Trophoblast cell (in vitro differentiated cells and primary cell): Measurements from ENCODE around the gene CELA2A.

ENCODE experiments used
- DNase-seq, 2 donors: peaks; one replicate each; pipeline ENCODE4 v3.0.0-alpha.2; 2016
- H2AFZ ChIP-seq: 2 replicates; pipeline ENCODE4 v1.6.1; 2013; ENCODE audit warnings: low read length, moderate library complexity, mild to moderate bottlenecking; ENCODE audit not compliant: insufficient read depth, poor library complexity
- H2AK5ac ChIP-seq: 2 replicates; pipeline ENCODE4 v1.6.1; 2013; ENCODE audit warnings: mild to moderate bottlenecking, low read length
- H2BK120ac ChIP-seq: 2 replicates; pipeline ENCODE4 v1.6.1; 2013; ENCODE audit warnings: low read length, mild to moderate bottlenecking, moderate library complexity; ENCODE audit not compliant: insufficient read depth, poor library complexity
- H2BK12ac ChIP-seq: 2 replicates; pipeline ENCODE4 v1.6.1; 2013; ENCODE audit warnings: mild to moderate bottlenecking, low read length, moderate library complexity
- H2BK5ac ChIP-seq: 2 replicates; pipeline ENCODE4 v1.6.1; 2013; ENCODE audit warnings: low read length, low read depth, moderate library complexity, mild to moderate bottlenecking; ENCODE audit not compliant: poor library complexity
- H3K14ac ChIP-seq: 2 replicates; pipeline ENCODE4 v1.6.1; 2013; ENCODE audit warnings: mild to moderate bottlenecking, low read length
- H3K18ac ChIP-seq: 2 replicates; pipeline ENCODE4 v1.6.1; 2013; ENCODE audit warnings: mild to moderate bottlenecking, low read length
- H3K23ac ChIP-seq: 2 replicates; pipeline ENCODE4 v1.6.1; 2013; ENCODE audit warnings: low read length
- H3K27ac ChIP-seq: 2 replicates; pipeline ENCODE4 v1.5.1; 2013; ENCODE audit warnings: low read depth, mild to moderate bottlenecking, inconsistent platforms, low read length, moderate library complexity
- H3K27me3 ChIP-seq: 2 replicates; pipeline ENCODE4 v1.6.1; 2013; ENCODE audit warnings: inconsistent platforms, mild to moderate bottlenecking, low read length, moderate library complexity; ENCODE audit not compliant: insufficient read depth
- H3K36me3 ChIP-seq, 2 experiments: 1 replicate in 1 of 2; 2 replicates in 1 of 2; pipeline ENCODE4 v1.6.1; 2013; ENCODE audit warnings: low read length in 2 of 2, mild to moderate bottlenecking in 2 of 2, moderate library complexity in 1 of 2; ENCODE audit not compliant: insufficient read depth in 2 of 2, control insufficient read depth in 1 of 2
- H3K4ac ChIP-seq: 2 replicates; pipeline ENCODE4 v1.6.1; 2013; ENCODE audit warnings: low read depth, mild to moderate bottlenecking, low read length, moderate library complexity
- H3K4me1 ChIP-seq, 2 experiments: 1 replicate in 1 of 2; 2 replicates in 1 of 2; pipeline ENCODE4 v1.6.1; 2013; ENCODE audit warnings: low read length in 2 of 2, mild to moderate bottlenecking in 2 of 2, moderate library complexity in 1 of 2; ENCODE audit not compliant: insufficient read depth in 2 of 2, control insufficient read depth in 1 of 2
- H3K4me2 ChIP-seq: 2 replicates; pipeline ENCODE4 v1.6.1; 2013; ENCODE audit warnings: inconsistent platforms, mild to moderate bottlenecking, low read length, moderate library complexity
- H3K4me3 ChIP-seq: 2 replicates; pipeline ENCODE4 v1.5.1; 2013; ENCODE audit warnings: mild to moderate bottlenecking, low read depth, low read length, inconsistent platforms
- H3K79me1 ChIP-seq: one replicate; pipeline ENCODE4 v1.6.1; 2013; ENCODE audit warnings: low read length
- H3K79me2 ChIP-seq: 2 replicates; pipeline ENCODE4 v1.6.1; 2013; ENCODE audit warnings: low read length, mild to moderate bottlenecking; ENCODE audit not compliant: control insufficient read depth, insufficient read depth, poor library complexity
- H3K9ac ChIP-seq: 2 replicates; pipeline ENCODE4 v1.6.1; 2013; ENCODE audit warnings: mild to moderate bottlenecking, low read length
- H3K9me3 ChIP-seq: 2 replicates; pipeline ENCODE4 v1.6.1; 2013; ENCODE audit warnings: low read depth, mild to moderate bottlenecking, control low read depth, inconsistent platforms, low read length; ENCODE audit not compliant: insufficient read depth
- H4K12ac ChIP-seq: 2 replicates; pipeline ENCODE4 v1.6.1; 2013; ENCODE audit warnings: low read depth, mild to moderate bottlenecking, low read length, moderate library complexity
- H4K8ac ChIP-seq: 2 replicates; pipeline ENCODE4 v1.6.1; 2013; ENCODE audit warnings: low read depth, mild to moderate bottlenecking, low read length, moderate library complexity
- H4K91ac ChIP-seq: one replicate; pipeline ENCODE4 v1.6.1; 2013; ENCODE audit warnings: low read depth, mild to moderate bottlenecking, low read length, moderate library complexity
- WGBS: extraction: QIAGEN DNeasy Blood & Tissue Kit; methylation state at CpG from one replicate; pipeline ENCODE4 v1.1.7; 2013; ENCODE audit warnings: missing lambda C conversion rate; ENCODE audit not compliant: insufficient read length, insufficient coverage; ENCODE audit errors: extremely low coverage; 5-methylcytosine and 5-hydroxymethylcytosine counted together

CELA2A gene

GRCh38 chr1:15492596-15492995 is 36.1 kb downstream of the CELA2A start:
- no peak for DNase-seq
- H3K9me3 ChIP-seq = peaks cover 2% of the 10 kb centered on the region
- no peak overlapping the region for H4K8ac ChIP-seq
- H2BK120ac ChIP-seq = no peak overlapping the region
- H3K27me3 ChIP-seq = no peaks in the 10 kb centered on the region
- no peaks in the 10 kb centered on the region for H3K79me1 ChIP-seq
- no peaks in the 10 kb centered on the region for H3K79me2 ChIP-seq
- no peak overlapping the region for H3K4me3 ChIP-seq
- no CpG with 5 or more reads among the region's 5 CpGs for WGBS
- H2BK12ac ChIP-seq = no peak overlapping the region
- H2AK5ac ChIP-seq = no peak overlapping the region
- peaks cover 5% of the 10 kb centered on the region in 2 experiments for H3K36me3 ChIP-seq
- H3K4ac ChIP-seq = no peak overlapping the region
- H4K91ac ChIP-seq = no peak overlapping the region
- H3K4me2 ChIP-seq = no peak overlapping the region
- H4K12ac ChIP-seq = no peak overlapping the region
- no peak overlapping the region for H3K27ac ChIP-seq
- H3K9ac ChIP-seq = peak overlapping the region; percentile 46
- H3K18ac ChIP-seq = no peak overlapping the region
- no peak overlapping the region for H2BK5ac ChIP-seq
- no peak overlapping the region for H3K23ac ChIP-seq
- peaks cover 3 to 16% of the 10 kb centered on the region in 2 experiments for H3K4me1 ChIP-seq
- H2AFZ ChIP-seq = no peak overlapping the region
- no peak overlapping the region for H3K14ac ChIP-seq

GRCh38 chr1:15493869-15494390 is 37.4 kb downstream of the CELA2A start:
- no CpG with 5 or more reads among the region's 9 CpGs for WGBS
- peaks cover 3 to 16% of the 10 kb centered on the region in 2 experiments for H3K4me1 ChIP-seq
- peaks cover 5% of the 10 kb centered on the region in 2 experiments for H3K36me3 ChIP-seq
- peak overlapping the region; percentile 16 for H4K91ac ChIP-seq
- no peak overlapping the region for H3K4ac ChIP-seq
- H3K79me1 ChIP-seq = no peaks in the 10 kb centered on the region
- no peak overlapping the region for H3K23ac ChIP-seq
- H3K9ac ChIP-seq = no peak overlapping the region
- no peaks in the 10 kb centered on the region for H3K27me3 ChIP-seq
- no peak overlapping the region for H3K27ac ChIP-seq
- no peak overlapping the region for H2BK12ac ChIP-seq
- H2BK5ac ChIP-seq = no peak overlapping the region
- no peak for DNase-seq
- H3K4me2 ChIP-seq = no peak overlapping the region
- H4K12ac ChIP-seq = no peak overlapping the region
- H3K4me3 ChIP-seq = no peak overlapping the region
- peaks cover 2% of the 10 kb centered on the region for H3K9me3 ChIP-seq
- H2AFZ ChIP-seq = no peak overlapping the region
- H4K8ac ChIP-seq = no peak overlapping the region
- H2AK5ac ChIP-seq = no peak overlapping the region
- no peak overlapping the region for H2BK120ac ChIP-seq
- no peak overlapping the region for H3K18ac ChIP-seq
- H3K79me2 ChIP-seq = no peaks in the 10 kb centered on the region
- no peak overlapping the region for H3K14ac ChIP-seq

GRCh38 chr1:15500184-15501178 is 43.9 kb downstream of the CELA2A start:
- H2BK120ac ChIP-seq = no peak overlapping the region
- no CpG with 5 or more reads among the region's 19 CpGs for WGBS
- no peak overlapping the region for H4K91ac ChIP-seq
- no peak overlapping the region for H2AFZ ChIP-seq
- H3K4me2 ChIP-seq = peak overlapping the region; percentile 9
- no peak overlapping the region for H3K27ac ChIP-seq
- no peaks in the 10 kb centered on the region for H3K27me3 ChIP-seq
- H3K9me3 ChIP-seq = no peaks in the 10 kb centered on the region
- no peak overlapping the region for H3K14ac ChIP-seq
- peak in 1 of 2 donors; percentile 12 for DNase-seq
- H4K8ac ChIP-seq = no peak overlapping the region
- H3K23ac ChIP-seq = no peak overlapping the region
- H3K9ac ChIP-seq = no peak overlapping the region
- H3K4me3 ChIP-seq = no peak overlapping the region
- H3K18ac ChIP-seq = no peak overlapping the region
- H2AK5ac ChIP-seq = no peak overlapping the region
- no peak overlapping the region for H2BK5ac ChIP-seq
- peaks cover 0 to under 1% of the 10 kb centered on the region in 2 experiments for H3K36me3 ChIP-seq
- no peaks in the 10 kb centered on the region for H3K79me2 ChIP-seq
- no peaks in the 10 kb centered on the region for H3K79me1 ChIP-seq
- H3K4me1 ChIP-seq = peaks cover 7 to 14% of the 10 kb centered on the region in 2 experiments
- no peak overlapping the region for H3K4ac ChIP-seq
- H4K12ac ChIP-seq = no peak overlapping the region
- H2BK12ac ChIP-seq = no peak overlapping the region

GRCh38 chr1:15501208-15502032 is 44.9 kb downstream of the CELA2A start:
- Histone ChIP-seq H3K79me2 (no peaks in the 10 kb centered on the region), H4K91ac (no peak overlapping the region), H3K4me2 (no peak overlapping the region), H3K23ac (no peak overlapping the region), H4K12ac (no peak overlapping the region), H3K27me3 (no peaks in the 10 kb centered on the region), H3K36me3 (peaks cover 4 to 5% of the 10 kb centered on the region in 2 experiments), H3K79me1 (no peaks in the 10 kb centered on the region), H3K27ac (no peak overlapping the region), H2BK5ac (no peak overlapping the region), H2AFZ (no peak overlapping the region), H2BK120ac (no peak overlapping the region), H2BK12ac (no peak overlapping the region), H3K4me1 (peaks cover 7 to 14% of the 10 kb centered on the region in 2 experiments), H3K4me3 (no peak overlapping the region), H3K18ac (no peak overlapping the region), H3K14ac (no peak overlapping the region), H3K4ac (no peak overlapping the region), H3K9ac (no peak overlapping the region), H2AK5ac (no peak overlapping the region), H4K8ac (no peak overlapping the region), H3K9me3 (no peaks in the 10 kb centered on the region)
- DNase-seq = peak; percentile 65 to 81
- no CpG with 5 or more reads among the region's 17 CpGs for WGBS
